ENCODE results near the gene NDUFAF8. TPM values are rescaled to one million over a fixed set of nuclear protein-coding genes. Genes with fewer than 3 reads are reported as not detected.

NDUFAF8 gene
- total RNA-seq, 4 donors from 2014 or later = 1.8 to 31.9 (median 6.7) TPM

GRCh38 chr17:81285179-81285878 lies 46.2 kb downstream of the NDUFAF8 start:
- no peaks in the 10 kb centered on the region for H3K36me3 ChIP-seq
- no peaks in the 10 kb centered on the region for H3K4me1 ChIP-seq
- peak overlapping the region; percentile 59 to 68 for H3K27ac ChIP-seq
- no peaks in the 10 kb centered on the region for H3K27me3 ChIP-seq
- TF ChIP-seq CTCF (IDR thresholded peaks at IDR 0.05) = no peak
- TF ChIP-seq POLR2A (IDR thresholded peaks at IDR 0.05) = no peak
- H3K9me3 ChIP-seq = no peaks in the 10 kb centered on the region
- peak; percentile 54 to 59 for DNase-seq
- intact Hi-C loops (cut with DNase I; ENCODE audit: low total_unique reads) = no loop called here
- peak overlapping the region; percentile 12 to 14 for H3K4me3 ChIP-seq

- H3K4me1 ChIP-seq = no peaks in the 10 kb centered on the region
- DNase-seq = no peak
- H3K27ac ChIP-seq = peak overlapping the region; percentile 59 to 68
- intact Hi-C loops (cut with DNase I; ENCODE audit: low total_unique reads) = no loop called here
- no peaks in the 10 kb centered on the region for H3K27me3 ChIP-seq
- no peak overlapping the region for H3K4me3 ChIP-seq
- no peaks in the 10 kb centered on the region for H3K36me3 ChIP-seq
- no peaks in the 10 kb centered on the region for H3K9me3 ChIP-seq
- TF ChIP-seq CTCF (IDR thresholded peaks at IDR 0.05) (no peak), POLR2A (IDR thresholded peaks at IDR 0.05) (no peak)
Observed at GRCh38 chr17:81285894-81286293, 46.8 kb downstream of the NDUFAF8 start.

- Histone ChIP-seq H3K36me3 (no peaks in the 10 kb centered on the region), H3K4me3 (no peak overlapping the region), H3K4me1 (no peaks in the 10 kb centered on the region), H3K27me3 (no peaks in the 10 kb centered on the region), H3K27ac (peak overlapping the region; percentile 59 to 68), H3K9me3 (no peaks in the 10 kb centered on the region)
- no peak for TF ChIP-seq POLR2A (IDR thresholded peaks at IDR 0.05)
- no peak for TF ChIP-seq CTCF (IDR thresholded peaks at IDR 0.05)
- intact Hi-C loops (cut with DNase I; ENCODE audit: low total_unique reads) = no loop called here
- no peak for DNase-seq
Observed at GRCh38 chr17:81286491-81287145, 47.5 kb downstream of the NDUFAF8 start.

GRCh38 chr17:81287152-81287551 lies 48.0 kb downstream of the NDUFAF8 start:
- no peak for TF ChIP-seq POLR2A (IDR thresholded peaks at IDR 0.05)
- TF ChIP-seq CTCF (IDR thresholded peaks at IDR 0.05) = no peak
- no peaks in the 10 kb centered on the region for H3K4me1 ChIP-seq
- H3K9me3 ChIP-seq = no peaks in the 10 kb centered on the region
- H3K4me3 ChIP-seq = no peak overlapping the region
- no peak overlapping the region for H3K27ac ChIP-seq
- no peaks in the 10 kb centered on the region for H3K27me3 ChIP-seq
- DNase-seq = no peak
- intact Hi-C loops (cut with DNase I; ENCODE audit: low total_unique reads) = no loop called here
- H3K36me3 ChIP-seq = no peaks in the 10 kb centered on the region

- no peak overlapping the region for H3K27ac ChIP-seq
Observed at GRCh38 chr17:81287741-81288430, 48.8 kb downstream of the NDUFAF8 start.

More at GRCh38 chr17:81287741-81288430, 48.8 kb downstream of the NDUFAF8 start:
- intact Hi-C loops (cut with DNase I; ENCODE audit: low total_unique reads) = no loop called here
- TF ChIP-seq POLR2A (IDR thresholded peaks at IDR 0.05) = no peak
- TF ChIP-seq CTCF (IDR thresholded peaks at IDR 0.05) = no peak
- Histone ChIP-seq H3K4me1 (no peaks in the 10 kb centered on the region), H3K4me3 (no peak overlapping the region), H3K27me3 (no peaks in the 10 kb centered on the region), H3K36me3 (no peaks in the 10 kb centered on the region), H3K9me3 (no peaks in the 10 kb centered on the region)
- no peak for DNase-seq

Data from uterus (tissue), 4 donors.